ACHN (cell line): Measurements from ENCODE around the gene ADGRL3.
"Not testable (repeated sequence)": the region's sequence is repeated elsewhere in the genome, so short reads cannot be mapped to it uniquely, and the experiment has no call there.

ENCODE experiments used
- DNase-seq: peaks from one replicate; pipeline ENCODE4 v3.0.0-alpha.2; 2015
- in situ Hi-C: cut with HindIII; loops from 2 replicates; pipeline ENCODE4 v1.10.0; 2017; ENCODE audit warnings: low sequenced_read_pairs, low pct_ligation_motif_present, low pct_unique_long_range_greater_than_20kb

ADGRL3 gene

DNA sequence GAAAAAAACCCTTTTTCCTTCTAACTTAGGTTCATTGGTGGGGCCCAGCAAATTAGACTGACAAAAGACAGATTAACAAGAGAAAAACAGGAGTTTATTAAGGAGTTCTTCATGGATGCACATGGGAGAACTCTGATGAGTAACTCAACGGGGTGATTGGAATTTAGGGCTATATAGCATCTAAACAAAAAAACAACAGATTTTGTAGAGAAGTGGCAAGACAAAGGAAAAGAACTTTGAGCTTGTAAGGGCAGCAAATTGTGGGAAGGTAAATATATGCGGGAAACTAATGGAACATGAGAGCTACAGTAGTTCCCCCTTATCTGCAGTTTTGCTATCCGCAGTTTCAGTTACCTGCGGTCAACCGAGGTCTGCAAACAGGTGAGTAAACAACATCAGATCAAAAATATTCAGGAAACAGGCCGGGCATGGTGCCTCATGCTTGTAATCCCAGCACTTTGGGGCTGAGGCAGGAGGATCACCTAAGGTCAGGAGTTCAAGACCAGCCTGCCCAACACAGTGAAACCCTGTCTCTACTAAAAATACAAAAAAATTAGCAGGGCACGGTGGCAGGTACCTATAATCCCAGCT is 573.6 kb downstream of the ADGRL3 start:
- no peak for DNase-seq
- in situ Hi-C loops: no loop called here

DNA sequence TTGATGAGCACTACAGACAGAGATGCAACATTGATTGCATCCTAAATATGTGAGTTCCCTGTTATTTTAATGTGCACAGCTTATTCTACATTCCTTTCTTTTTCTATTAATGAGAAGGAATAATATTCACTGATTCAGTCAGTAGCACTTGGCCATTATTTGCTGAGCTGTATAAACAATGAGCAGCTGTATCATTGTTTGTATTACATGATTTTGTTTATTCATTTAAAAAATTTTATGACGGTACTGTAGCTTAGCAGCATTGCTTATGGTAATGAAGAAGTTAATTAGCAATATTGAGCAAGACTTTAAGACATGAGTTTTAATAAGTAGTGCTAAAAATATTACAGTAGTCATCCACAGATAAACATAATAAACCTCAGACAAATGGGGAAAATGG is 582.0 kb downstream of the ADGRL3 start:
- DNase-seq: no peak
- in situ Hi-C loops: no loop called here

DNA sequence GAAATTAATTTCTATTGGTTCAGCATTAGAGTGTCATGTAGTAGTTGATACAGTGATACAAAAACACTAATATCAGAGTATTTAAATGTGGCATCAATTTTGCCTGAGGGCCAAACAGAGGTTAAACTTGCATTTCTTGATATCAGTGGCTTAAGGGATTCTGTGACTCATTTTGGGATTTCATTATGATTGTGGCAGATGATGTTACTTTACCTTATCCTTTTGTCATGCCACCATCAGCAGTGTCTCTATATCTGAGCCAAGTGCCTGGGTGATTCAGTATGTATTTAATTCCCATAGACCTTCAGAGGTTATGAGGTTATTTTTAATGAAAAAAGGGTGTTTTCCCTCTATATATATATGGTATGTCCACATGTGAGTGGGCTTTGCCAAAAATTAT is 582.9 kb downstream of the ADGRL3 start:
- no peak for DNase-seq
- in situ Hi-C loops: no loop called here

DNA sequence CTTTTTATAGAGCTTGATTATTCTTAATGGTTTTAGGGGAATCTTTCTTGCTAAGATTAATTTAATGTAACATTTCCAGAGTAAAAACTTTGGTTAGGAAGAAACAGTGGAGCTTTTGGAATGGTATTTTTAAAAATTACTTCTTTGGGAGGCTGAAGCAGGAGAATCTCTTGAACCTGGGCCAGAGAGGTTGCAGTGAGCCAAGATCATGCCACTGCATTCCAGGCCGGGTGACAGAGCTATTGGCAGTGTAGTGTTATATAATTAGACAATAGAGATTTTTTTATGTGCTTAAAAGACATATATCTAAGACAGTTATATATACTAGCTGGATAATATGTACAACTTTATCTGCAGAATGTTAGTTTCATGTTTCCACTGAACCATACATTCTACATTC is 585.6 kb downstream of the ADGRL3 start:
- DNase-seq: no peak
- in situ Hi-C loops: no loop called here

DNA sequence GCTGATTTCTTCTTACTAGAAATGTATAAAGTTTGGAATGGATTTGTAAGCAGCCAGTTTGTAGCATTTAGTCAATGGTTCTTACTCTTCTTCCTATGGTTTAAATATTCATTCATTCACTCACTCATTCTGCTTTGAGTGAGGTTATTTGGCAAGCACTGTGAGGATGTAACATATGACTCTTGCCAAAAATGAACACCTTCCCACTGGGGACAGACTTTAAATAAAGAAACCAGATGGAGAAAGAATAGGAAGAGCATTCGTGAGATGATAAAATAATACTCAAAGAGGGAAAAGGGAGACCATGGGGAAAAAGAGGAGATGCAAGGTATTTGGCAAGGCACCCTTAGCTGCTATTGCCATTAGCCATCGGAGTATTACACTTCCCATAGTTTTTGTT is 586.1 kb downstream of the ADGRL3 start:
- no peak for DNase-seq
- in situ Hi-C loops: no loop called here

DNA sequence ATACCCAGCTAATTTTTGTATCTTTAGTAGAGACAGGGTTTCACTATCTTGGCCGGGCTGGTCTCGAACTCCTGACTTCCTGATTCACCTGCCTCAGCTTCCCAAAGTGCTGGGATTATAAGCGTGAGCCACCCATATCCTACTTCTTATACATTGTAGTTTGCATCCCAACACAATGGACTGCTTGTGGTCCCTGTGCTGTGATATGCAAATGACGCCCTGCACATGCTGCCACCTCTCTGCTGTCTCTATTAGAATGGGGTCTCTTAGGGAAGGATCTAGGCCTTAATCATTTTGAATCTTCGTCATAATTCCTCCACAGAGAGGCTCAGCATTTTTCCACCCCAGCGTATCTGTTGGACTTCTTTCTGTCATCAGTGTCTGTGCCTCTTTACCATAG is 595.9 kb downstream of the ADGRL3 start:
- no peak for DNase-seq
- in situ Hi-C loops: no loop called here

DNA sequence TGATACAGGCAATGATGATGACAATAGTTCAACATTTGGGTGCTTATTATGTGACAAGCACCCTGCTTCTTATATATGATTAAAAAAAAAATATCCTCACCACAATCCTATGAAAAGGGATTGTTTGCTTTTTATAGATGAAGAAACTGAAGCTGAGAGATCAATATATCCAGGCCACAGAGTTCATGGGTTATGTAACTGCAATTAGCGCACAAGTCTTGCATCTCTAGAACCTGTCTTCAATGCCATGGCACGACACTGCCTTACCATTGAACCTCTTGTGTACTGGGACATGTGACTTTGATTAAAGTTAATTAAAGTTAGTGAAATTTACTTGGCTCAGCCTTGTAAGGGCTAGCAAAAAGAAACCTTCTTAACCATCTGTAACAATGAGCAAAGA is 599.7 kb downstream of the ADGRL3 start:
- in situ Hi-C loops: no loop called here
- DNase-seq: no peak

DNA sequence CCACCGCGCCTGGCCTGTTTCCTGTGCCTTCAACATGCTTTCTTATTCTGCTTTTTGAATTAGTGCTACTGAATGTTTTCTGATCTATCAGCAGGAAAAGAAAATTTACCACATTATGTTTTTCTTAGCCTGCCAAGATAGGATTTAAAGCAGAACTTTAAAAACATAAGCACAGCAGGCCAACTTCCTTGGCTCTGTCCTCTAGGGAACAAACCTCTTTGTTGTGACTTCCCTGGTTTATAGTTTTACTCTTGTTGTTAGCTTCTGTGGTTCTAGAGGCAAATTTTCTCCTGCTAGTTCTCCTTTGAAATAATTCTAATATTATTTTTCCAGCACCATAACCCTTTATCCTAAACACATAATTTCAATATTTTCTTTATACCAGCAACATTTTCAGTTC is 605.1 kb downstream of the ADGRL3 start:
- in situ Hi-C loops: no loop called here

DNA sequence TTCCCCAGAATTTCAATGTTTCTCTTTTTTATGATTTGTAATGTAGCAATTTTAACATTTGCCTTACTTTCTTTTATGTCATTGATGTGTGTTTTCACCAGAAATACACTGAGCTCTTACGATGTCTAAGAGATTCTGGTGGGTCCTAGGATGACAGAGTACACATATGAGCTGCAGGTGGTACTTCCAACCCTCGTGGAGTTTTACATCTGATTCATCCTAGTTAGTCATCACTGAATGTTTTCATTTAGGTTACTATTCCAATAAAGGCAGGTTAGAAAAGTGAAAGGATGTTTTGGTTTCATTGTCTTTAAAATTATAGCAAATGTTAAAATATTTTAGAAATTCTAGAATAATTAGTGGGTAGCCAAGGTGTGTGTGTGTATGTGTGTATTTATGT is 605.9 kb downstream of the ADGRL3 start:
- in situ Hi-C loops: no loop called here
- no peak for DNase-seq

More for the DNA sequence above, 605.1 kb downstream of the ADGRL3 start:
- no peak for DNase-seq

DNA sequence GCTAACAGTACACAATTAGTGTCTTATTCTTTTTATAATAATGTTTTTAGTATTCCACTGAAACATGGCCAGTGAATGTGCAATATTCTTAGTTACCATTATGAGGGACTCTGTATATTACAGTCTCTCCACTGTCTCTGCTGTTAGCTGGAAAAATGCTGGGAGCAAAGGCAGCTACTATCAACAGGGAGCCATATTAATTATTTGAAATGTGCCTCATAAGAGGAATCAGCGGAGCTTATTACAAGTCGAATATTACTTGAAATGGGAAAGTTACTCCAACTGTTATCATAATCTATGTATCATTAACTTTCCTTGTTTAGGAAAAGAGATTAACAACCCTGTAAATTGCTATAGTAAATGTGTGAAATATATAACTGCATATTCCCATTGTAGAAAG is 612.0 kb downstream of the ADGRL3 start:
- in situ Hi-C loops: no loop called here
- DNase-seq: no peak

DNA sequence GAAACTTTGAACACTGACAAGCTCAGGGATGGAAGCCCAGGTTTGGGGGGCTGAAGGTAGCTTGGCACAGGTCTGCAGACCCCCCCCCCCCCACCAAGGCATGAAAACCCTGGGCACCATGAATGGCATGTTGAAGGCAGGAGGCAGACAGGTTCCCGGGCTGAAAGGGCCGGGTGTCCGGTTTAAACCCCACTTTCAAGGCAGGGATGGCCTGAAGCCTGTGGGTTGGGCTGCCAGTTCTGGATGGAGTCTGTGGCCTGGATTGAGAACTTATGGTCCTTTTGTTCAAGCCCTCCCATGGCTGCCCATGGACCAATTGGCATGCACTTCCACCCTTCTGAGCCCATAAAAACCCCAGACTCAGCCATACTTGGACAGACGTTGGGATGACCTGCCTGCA is 616.9 kb downstream of the ADGRL3 start:
- in situ Hi-C loops: no loop called here
- no peak for DNase-seq

DNA sequence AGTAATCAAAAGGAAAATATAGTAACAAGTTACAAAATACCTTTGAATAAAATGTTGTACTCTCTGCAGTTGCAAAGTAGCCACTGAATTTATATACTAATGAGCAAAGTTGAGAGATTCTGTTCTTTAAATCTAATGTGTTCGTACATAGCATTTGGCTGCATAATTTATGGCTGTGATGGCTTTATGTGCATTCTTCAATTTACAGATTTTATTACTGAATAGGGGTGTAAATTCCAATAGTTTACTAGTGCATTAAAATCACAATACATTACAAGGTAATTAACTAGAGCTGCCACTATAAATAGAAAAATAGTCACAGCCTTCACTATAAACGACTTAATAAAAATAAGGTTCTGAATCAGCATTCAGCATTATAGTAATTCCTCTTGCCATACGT is 620.0 kb downstream of the ADGRL3 start:
- in situ Hi-C loops: no loop called here
- DNase-seq: no peak

DNA sequence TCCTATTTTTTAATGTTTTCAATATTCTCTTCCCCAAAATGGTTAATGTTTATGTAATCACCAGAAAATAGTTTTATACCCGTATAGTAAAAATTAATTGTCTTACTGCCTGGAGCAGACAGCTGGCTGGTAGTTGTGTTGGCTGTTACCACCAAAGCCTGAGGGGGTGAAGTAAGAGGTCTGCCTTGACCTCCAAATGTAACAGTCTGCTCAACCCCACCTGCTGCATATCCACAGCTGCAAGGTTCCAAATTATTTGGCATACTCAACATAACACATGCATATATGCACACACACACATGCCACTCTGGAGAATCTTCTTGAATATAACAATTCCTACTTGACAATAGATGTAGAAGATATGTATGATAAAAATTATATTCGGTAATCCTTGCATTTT is 624.3 kb downstream of the ADGRL3 start:
- DNase-seq: no peak
- in situ Hi-C loops: no loop called here

DNA sequence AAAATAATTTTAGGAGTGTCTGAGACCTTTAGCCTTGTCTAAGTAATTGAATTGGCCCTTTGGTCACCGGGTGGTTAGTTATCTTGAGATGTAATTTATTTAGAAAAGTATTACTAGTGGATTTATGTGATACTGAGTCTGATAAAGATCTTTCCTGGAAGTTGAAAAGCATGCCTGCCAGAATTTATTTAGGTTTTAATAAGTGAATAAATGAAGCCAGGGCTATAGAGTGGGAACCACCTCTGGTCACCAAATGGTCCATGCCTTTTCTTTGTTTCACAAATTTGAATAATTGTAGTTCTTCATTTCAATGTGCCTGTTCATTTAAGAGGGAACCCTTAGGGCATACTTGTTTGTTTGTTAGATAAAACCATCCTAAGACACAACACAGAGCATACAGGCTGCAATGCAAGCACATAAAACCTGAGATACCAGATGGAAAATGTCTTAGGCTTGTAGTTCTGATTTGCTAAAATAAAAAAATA is 627.8 kb downstream of the ADGRL3 start:
- in situ Hi-C loops: no loop called here
- no peak for DNase-seq

DNA sequence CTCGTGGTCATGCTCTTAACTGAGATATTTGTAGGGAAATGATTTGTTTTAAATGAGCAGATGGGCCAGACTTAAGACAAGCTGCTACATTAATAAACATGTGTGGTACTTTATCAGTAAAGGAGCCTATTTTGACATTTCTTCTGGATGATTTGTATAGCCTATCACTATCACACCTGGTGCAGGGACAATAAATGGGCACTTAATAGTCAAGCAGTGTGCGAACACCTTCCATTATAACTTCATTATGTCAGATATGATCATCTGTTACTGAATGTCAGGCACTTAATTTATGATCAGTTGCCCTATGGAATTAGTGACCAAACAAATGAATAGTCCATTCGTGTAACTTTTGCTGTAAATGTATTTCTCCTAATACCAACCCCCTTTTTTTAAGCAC is 628.8 kb downstream of the ADGRL3 start:
- in situ Hi-C loops: no loop called here
- DNase-seq: no peak

DNA sequence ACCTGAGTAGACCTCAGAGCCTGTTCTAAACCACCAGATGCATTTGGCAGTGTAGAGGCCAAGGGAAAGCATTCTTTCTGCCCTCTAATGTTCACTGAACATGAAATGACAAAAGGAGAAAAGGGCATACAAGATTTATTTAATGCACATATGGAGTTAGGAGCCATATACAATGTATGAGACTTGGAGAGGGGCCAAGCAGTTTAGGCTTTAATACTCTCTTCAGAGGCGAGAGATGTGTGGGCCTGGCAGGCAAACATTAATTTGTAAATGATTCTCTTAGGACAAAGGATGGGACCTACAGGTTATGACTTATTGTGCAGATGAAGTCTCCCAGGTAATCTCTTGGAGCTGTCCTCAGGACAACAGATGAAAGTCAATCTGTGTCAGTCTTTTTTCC is 631.9 kb downstream of the ADGRL3 start:
- in situ Hi-C loops: no loop called here
- no peak for DNase-seq

DNA sequence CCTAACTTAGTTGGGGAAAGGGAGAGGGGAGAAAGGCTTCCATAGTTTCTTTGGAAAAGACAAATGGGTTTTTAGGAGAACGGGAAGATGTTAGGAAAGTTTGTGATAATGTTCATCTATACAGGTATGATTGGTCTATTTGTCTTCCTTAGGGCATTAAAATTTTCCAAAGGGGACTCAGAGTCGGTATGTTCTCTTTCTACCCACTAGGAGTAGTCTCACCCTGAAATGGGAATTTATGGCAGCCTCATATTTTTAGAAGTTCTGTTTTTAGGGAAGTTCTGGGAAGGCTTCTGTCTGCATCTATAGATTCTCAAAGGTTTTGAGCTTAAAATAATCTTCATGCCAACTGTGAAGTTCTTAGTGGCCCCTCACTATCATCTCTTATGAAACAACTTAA is 637.3 kb downstream of the ADGRL3 start:
- no peak for DNase-seq
- in situ Hi-C loops: no loop called here

DNA sequence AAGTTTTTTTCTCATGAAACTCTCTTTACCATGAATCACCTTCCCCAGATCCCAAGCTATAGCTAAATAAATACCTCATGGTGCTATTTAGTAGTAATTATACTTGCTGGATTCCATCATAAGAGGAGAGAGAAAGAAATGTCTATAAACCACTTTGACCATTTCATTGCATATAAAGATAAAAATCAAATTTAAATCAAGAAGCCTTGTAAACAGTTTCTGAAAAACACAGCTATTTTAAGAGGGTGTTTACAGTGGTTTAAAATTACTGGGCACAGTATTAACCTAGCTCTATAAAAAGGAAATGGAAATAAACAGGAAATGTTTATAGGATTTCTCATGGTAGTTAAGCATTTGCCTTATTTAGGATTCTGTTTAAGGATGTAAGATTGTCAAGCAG is 637.9 kb downstream of the ADGRL3 start:
- DNase-seq: no peak
- in situ Hi-C loops: no loop called here

DNA sequence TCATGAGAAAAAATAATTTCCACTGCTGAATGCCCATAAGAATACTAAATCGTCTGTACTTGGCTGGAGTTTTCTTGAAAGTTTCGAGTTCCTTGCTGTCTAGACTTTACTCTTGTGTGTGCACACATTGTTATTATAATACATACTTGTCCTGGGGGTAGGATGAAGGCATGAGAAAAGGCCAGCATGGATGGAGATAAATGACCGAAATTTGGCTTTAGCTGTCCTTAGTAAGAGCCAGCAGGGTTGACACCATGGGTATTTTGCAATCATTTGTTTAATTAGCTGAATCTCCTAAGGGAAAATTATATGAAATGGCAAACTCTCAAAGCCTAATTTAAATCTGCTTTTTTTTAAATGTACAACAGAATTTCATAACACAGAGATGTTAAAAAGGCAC is 641.6 kb downstream of the ADGRL3 start:
- in situ Hi-C loops: no loop called here
- no peak for DNase-seq

DNA sequence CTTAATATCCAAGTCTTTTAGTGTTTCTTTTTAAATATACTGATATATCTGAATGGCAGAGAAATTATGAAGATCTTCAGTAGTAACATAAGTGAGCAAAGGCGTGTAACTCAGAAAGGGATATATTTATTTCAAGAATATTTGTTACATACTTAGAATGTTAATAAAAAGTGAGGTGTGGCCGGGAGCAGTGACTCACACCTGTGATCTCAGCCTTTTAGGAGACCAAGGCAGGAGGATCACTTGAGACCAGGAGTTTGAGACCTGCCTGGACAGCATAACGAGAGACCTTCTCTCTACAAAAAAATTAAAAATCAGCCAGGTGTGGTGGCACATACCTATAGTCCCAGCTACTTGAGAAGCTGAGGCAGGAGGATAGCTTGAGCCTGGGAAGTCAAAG is 651.0 kb downstream of the ADGRL3 start:
- in situ Hi-C loops: no loop called here
- no peak for DNase-seq

DNA sequence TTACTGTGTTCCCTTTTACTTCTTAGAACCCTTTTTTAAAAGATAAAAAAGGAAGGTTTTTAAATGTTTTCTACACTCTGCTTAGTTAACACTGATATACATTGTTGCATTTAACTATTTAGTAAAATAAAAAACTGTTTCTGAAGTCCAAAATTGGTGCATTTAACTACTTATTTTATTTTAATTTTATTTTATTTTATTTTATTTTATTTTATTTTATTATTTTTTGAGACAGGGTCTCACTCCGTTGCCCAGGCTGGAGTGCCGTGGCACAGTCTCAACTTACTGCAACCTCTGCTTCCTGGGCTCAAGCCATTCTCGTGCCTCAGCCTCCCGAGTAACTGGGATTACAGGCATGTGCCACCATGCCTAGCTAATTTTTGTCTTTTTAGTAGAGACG is 652.0 kb downstream of the ADGRL3 start:
- DNase-seq, in situ Hi-C loops: not testable (repeated sequence)
